NCI-H146 treated with DMSO at 0.1 percent for 48 hours (cell line): Measurements from ENCODE around the gene FECH.
A peak's percentile ranks its signal among the peaks of the same experiment; 100 is the strongest.

Experiments used
- DNase-seq: peaks from one replicate; lab custom pipeline; 2025; ENCODE audit not compliant: unreplicated experiment; lab: John Stamatoyannopoulos, UW

FECH gene

DNA sequence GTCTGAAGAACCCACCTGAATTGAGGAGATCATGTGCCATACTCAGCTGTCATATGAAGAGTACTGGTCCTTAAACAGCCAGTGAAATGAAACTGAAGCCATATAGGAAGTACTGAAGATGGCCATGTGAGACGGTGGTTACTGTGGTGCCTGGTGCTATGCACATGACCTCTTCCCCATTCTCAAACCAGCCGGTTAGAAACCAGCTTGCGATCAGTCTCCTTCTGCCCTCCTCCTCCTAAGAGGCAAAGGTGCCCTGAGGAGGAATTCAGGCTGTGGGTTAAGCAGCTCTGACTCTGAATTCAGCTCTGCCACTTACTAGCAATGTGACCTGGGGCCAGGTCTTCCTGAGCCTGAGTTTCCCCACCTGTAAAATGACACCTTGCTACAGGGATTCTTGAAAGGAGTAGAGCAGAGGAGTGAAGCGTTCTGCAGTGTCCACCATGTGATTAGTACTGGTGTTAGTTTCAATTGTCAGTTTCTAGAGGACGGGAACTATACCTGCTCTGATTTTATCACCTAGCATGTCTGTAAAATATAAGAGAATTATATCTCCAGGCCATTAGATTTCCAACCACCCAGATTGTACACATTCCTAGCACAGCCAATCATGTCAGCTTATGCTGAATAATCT is 5.1 kb downstream of the FECH start:
- DNase-seq, result no peak

DNA sequence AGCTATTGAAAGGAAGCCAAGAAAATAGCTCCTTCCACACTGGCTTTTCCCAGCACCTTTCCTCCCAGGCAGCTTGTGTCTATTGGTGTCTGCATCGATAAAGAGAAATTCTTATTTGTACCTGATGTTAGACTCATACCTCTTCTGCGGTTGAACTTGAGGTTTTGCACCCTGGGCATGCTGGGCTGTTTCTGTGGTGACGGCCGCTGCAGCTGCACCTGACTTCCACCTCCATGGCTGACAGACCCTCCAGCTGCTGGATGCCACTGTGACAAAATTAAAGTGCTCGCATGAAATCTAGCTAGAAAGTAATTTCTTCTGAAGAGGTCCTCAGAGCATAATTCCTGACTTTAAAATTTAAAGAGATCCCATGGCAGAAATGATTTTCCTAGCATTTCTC is 6.6 kb downstream of the FECH start:
- no peak for DNase-seq

DNA sequence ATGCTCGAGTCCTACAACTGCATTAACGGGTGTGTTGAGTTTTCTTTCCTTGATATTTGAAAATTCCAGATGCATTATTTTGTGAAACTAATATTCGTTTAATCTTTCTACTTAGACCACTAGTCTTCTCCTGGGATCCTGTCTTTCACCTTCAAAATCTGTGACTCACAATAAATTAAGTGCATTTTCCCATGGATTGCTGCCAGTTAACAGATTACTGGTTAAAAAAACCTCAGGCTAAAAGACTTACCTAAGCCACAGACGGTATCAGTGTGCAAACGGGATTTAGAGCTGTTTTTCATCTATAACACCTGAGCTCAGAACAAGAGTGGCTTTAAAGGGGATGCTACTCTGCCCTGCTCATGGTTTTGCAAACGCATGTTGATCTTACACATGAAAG is 10.2 kb downstream of the FECH start:
- DNase-seq, result no peak

DNA sequence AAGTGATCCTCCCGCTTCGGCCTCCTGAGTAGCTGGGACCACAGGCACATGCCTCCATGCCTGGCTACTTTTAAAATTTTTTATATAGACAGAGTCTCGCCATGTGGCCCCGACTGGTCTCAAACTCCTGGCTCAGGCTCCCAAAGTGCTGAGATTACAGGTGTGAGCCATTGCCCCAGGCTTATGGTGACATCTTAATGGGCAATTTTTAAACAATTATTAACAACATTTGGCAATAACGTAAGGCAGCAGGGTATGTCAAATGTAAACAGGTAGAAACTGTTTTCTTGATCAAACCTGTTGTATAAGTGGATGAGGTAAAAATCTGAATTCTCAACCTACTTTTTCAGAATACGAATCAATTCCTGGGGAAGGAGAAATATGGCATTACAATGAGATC is 11.0 kb downstream of the FECH start:
- DNase-seq, result no peak

DNA sequence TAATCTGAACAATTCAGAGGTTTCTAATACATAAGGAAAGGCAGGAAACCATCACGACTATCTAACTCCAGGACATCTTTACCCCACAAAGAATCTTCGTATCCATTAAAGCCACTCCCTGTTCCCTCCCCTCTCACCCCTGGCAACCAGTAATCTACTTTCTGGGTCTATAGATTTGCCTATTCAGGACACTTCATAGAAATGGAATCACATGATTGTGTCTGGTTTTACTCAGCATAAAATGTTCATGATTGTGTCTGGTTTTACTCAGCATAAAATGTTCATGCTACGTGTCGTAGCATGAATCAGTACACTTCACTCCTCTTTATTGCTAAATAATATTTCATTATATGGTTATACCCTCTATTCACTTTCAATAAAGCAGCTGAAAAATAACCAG is 11.6 kb downstream of the FECH start:
- no peak for DNase-seq

DNA sequence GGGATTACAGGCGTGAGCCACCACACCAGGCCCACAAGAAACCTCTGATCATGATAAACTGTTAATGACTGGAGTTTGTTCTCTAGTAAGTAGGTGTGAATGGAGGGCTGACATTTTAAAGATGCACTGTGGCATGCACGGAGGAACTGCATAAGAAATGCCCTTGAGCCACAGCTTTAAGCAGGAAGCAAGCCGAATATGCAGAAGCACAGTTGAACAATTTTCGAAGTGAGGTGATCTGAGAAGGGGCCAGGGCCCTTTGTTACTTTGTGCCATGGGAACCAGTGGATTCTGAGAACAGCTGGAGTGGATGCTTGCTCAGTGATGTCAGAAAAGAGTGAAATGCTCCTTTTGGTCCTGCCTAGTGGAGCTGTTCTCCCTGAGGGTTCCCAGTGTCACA is 16.3 kb downstream of the FECH start:
- DNase-seq, result no peak

DNA sequence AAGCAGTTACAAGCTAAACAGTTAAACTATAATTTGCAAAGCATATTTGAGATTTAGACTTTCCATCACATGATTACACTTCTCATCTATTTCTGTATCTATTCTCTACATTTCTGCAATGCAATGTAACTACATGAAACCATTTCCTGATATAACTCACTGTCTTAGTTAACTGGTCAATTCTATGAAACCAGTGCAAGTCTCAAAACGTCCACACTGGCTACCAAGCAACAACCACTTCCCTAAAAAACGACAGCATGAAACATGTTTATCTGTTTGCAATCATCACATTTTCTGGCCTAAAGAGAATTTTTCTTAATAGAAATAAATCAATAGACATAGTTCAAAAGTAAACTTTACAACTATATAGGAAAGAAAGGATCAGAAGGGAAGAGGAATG is 17.4 kb downstream of the FECH start:
- DNase-seq, result no peak

DNA sequence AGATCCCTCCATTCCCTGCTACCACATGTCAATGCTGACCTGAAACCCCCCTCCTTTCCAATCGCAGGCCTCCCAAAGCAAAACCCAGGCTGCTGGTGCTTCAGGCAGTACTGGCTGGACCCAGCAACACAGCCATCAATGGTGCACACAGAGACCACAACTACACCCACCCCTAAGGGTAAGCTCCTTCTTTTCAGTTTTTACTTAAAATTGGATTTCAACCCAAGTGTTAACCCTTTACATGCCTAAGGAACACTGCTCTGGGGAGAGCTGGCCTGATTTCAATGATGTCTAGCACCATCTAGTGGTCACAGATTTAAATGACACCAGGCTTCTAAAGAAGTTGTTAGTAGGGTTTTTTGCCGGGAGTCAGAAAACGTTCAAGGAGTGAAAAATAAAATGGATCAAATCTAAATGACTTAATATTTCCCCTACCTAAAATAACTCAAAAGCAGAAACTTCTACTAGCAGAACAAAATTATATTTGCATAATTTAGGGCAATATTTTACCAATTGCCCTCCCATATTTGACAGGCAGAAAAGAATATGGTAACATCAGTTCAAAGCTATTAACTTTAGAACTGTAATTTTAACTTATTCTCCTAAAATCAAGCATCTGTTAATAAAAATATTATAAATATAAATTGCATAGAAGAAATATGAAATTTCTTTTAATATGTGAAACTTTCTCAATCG is 24.6 kb downstream of the FECH start:
- DNase-seq, result peak; percentile 70

DNA sequence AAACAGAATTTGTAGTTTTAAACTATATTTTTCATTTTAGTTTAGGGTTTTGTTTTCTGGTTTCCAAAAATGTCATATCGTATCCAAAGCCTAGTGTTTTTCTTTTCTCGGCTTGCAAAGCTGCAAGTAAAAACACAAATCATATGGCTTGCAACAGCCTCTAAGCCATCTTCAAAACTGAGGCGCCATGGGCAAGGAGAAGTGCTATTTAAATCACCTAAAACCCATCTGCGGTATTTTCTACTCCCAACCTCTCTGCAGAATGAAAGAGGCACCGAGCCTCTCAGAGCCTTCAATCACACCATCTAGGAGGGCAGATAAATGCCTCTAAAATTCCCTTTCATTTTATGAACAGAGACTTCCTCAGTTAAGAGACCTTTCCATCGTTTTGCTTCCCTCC is 25.2 kb downstream of the FECH start:
- no peak for DNase-seq

DNA sequence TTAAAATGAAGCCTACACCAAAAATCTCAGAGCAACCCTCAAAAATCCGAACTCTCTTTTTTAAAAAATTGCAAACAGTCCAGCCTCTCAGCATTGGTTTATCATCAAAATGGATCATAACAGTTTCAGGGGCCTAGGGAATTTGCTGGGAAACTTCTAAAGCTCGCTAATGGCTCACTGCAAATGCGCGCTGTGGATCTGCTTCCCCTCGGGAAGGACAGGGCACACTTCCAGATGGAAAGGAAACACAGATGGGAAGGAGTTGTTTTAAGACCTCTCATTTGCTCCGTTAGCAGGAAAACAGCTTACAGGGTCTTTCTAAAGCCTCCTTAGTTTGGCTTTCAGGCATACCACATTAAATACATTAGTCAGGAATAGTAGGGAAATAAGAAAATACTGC is 27.2 kb downstream of the FECH start:
- DNase-seq, result no peak

DNA sequence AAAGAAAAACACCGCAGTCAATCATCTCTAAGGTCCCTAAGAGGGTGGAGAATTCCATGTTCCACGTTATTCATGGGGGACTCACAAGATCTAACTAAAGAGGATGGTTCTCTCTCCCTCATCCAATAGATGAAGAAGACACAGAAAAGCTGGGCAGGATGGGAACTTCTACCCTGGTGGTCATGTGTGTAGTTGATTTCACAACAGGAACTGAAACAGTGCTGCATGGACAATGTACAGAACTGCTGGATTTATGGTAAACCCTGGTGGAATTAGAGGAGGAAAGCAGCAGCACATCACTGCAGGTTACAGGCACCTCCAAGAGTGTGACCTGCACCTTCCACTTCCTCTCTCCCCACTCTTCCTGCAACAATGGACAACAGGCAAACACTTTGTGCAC is 31.4 kb downstream of the FECH start:
- no peak for DNase-seq

DNA sequence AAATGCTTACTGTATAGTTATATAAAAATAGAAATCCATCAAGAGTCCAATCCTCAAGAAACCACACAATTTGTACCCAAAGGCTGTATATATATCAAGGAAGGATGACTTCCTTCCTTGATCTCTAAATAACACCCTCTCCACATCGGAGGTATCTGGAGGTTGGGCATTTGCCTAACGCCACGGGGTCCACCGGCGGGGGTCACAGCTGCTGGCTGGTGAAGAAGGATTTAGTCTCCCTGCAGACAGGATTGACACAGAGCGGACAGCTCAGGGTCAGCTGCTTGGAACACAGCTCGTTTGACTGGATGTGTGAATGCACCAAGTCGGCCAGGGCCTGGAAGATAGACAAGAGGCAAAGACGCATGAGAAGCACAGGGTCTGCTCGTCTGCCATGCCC is 36.0 kb downstream of the FECH start:
- no peak for DNase-seq

DNA sequence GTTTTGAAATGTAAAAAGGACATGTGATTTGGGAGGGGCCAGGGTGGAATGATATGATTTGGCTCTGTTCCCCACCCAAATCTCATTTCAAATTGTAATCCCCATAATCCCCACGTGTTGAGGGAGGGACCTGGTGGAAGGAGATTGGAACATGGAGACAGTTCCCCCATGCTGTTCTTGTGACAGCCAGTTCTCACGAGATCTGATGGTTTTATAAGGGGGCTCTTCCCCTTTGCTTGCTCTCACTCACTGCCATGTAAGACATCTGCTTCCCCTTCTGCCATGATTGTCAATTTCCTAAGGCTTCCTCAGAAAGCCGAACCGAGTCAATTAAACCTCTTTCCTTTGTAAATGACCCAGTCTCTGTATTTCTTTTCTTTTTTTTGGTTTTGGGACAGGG is 39.2 kb downstream of the FECH start:
- DNase-seq, result no peak

DNA sequence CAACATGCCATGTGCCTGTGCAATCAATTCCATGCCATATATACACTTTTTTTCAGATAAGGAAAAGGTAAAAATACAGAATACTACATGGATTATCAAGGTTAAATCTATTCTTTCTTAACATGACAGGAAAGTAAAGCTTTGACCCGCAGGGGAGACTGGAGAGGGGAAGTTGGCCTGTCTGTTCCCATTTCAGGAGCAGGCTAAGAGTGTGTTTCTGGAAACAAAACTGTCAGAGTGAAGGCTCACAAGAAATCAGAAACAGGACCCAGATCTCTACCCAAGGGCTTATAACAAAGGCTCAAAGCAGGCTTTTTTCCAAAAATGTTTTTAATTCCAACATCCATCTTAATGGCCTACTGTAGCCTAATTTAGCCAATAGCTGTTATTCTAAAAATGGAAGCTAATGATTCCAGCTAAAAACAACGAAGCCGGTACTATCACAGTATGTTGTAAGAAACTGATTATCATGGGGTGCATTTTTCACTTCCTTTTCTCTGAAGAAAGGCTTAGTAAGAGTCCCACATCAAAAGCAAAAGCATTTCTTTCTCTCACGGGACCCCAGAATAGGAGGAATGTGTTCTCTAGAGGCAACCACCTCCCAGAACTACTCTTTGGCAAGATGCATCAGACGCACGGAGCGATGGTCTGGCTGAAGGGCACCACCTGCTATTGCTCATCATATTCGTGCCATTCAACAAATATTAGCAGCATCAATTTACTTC is 41.4 kb downstream of the FECH start:
- DNase-seq, result no peak

DNA sequence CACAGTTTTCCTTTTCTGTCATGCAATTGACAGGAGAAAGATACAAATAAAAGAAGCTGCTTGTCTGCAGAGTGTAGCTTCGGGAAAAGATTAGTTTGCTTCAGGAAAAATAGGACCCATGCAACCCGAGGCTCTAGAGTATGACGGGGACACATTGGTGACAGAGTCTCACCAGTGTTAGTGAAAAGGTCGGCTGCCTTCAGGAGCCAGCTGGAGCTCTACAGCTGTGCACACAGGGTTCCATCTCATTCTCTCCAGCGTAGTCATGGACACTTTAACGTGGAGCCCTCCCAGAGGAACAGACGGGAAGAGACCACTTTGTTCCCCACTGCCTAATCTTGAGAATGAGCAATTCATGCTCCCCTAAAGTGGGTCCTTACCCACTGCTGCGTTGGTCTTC is 42.9 kb downstream of the FECH start:
- DNase-seq, result no peak

DNA sequence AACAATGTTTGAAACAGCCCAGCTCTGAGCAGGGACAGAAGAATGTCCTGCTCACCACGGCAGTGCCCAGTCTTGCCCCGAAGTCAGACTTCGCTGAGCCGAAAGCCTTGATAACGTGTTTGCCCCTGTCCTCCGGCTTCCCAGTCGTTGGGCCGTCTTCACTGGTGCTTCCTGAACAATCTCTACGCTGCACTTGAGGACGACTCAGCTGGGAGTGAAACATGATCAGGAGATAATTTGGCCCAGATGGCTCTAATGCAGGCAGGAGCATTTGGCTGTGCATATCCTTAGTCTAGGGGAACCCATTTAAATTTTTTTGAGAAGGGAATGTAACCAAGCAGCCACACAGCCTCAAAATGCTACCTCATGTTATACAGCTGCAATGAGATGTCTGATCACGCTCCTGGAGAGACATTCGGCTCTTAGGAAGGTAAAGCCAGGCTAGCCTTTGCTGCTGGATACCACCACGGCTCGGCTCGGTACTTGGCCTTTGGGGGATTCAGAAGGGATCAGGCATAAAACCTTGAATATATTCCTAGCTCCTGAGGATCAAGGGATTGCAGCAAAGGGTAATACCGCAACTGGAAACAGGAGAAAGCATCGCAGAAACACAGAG is 43.6 kb downstream of the FECH start:
- DNase-seq, result no peak

DNA sequence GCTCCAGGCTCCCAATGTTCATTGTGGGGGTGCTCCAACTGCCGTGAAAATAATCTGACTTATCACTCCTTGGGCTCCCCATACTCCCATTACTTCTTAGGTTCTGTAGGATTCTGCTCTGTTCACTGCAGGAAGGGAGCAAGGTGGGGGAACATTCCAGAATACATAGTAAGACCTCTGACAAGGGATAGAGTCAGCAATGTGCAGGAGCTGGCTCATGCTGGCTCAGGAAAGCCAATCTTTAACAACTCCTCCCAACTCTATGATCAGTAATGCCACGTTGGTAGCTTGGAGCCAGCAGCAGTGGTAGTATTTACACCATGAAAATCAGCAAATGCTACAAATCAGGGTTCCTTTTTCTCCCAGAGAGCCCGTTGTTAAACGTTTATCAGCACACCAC is 44.4 kb downstream of the FECH start:
- DNase-seq, result no peak

DNA sequence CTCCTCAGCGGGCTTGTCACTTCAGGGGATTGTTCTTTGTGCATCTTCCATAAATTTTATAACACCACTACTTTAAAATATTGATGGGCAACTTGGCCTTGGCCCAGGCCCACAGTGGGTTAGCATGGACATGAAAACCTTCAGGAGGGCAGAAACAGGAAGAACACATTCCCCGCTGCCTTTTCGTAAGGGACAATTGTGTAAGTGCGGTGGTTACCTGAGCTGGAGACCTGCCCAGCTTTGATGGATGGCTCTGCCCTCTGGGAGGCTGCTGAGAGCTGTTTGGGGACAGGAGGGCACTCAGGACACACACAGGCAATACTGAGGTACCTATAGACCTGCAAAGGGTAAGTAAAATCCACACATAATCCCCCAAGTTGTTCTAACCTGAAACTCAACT is 46.8 kb downstream of the FECH start:
- DNase-seq, result no peak

DNA sequence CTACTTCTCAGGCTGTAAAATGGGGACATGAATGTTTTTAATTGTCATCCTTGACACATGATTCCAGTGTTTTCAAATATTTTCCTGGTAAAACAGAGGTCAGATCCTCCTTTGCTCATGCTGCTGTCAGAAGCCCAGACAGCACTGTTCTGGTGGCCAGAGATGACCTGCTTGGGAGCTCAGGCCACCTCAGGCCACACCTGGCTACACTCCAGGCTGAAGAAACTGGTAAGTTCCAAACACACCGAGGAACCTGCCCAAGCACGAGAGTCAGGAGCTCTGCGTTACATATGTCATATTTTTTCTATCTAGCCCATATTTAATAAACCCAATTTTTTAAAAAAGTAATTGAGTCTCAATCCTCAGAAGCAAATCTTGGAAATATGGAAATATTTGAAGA is 47.9 kb downstream of the FECH start:
- DNase-seq, result no peak

DNA sequence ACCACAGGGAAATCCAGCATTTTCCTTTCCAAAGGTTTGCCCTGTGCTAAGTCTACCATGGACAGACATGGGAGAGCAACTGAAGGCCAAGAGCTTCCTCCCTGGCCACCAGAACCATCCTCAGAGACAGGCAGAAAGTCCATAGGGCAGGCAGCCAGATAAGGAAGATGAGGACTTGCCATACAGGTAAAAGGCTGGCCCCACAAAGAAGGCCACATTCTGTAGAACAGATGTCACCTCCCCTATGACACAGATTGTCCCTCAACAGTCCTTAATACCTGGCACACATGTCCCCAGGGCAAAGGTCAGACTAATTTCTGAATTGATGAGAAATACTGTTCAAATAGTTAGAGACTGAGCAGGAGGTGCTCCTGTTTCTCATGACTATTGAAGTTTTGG is 52.0 kb downstream of the FECH start:
- no peak for DNase-seq

DNA sequence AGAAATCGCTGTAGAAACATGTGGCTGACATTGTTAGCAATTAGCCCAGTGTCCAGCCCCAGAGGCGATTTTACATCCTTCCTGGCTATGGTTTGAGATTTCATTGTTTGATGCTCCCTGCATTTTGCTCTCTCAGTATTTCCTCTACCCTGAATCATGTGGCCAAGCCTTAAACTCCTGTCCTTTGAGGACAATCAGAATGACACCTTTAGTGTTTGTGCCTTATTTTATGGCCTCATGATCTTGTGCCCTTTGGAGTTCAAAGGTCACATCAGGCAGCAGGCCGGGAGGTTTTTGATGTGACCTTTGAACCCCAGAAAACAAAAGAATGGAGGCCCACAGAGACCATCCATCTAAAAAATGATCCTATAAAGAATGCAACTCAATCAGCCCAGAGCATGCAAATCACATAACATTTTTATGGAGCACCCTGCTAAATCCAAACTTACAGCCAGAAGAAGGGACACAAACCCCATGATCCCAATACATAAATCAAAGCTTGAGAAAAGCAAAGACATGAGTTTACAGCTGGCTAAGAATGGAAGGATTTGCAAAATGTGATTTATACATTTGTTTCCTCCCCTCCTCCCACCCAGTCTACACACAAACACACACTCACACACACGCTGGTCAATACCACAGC is 52.5 kb downstream of the FECH start:
- DNase-seq, result peak; percentile 19
